Activated naive CD4-positive, alpha-beta T cell treated with anti-CD3 and anti-CD28 coated beads, Interleukin-2, amount 50 U/mL, for 72 hours (primary cell): ENCODE data around the gene KCNIP2. TPM values are rescaled to one million over a fixed set of nuclear protein-coding genes. Genes with fewer than 3 reads are reported as not detected.

Experiments used
- ATAC-seq, 2 donors: fragments of 150-1000 bp; cut with Tn5 transposase; 2 replicates each; pipeline ENCODE4 v1.10.0; 2021; ENCODE audit warnings: mild to moderate bottlenecking in 2 of 2, moderate library complexity in 2 of 2
- DNase-seq, 2 donors: peaks; one replicate each; pipeline ENCODE4 v3.0.0; 2021 to 2022; ENCODE audit warnings: low spot score in 2 of 2
- H3K27ac Mint-ChIP-seq, 2 donors: one replicate each; pipeline ENCODE4 v1.8.0; 2022; ENCODE audit warnings: mild to moderate bottlenecking in 2 of 2, mixed read lengths in 2 of 2
- H3K36me3 Mint-ChIP-seq, 2 donors: one replicate each; pipeline ENCODE4 v1.8.0; 2022; ENCODE audit warnings: mixed read lengths in 2 of 2
- H3K9me3 Mint-ChIP-seq, 2 donors: one replicate each; pipeline ENCODE4 v1.8.0; 2022; ENCODE audit warnings: mixed read lengths in 2 of 2
- total RNA-seq, 2 donors: library from RNA; stranded (reverse); gene quantifications; one replicate each; pipeline ENCODE4 v1.2.3, GENCODE V29; 2022

Gene KCNIP2
- total RNA-seq, 2 donors from 2014 or later, result 4.2 to 6.3 TPM

- no peak for DNase-seq
- ATAC-seq, result no peak
- H3K27ac Mint-ChIP-seq, result no peak overlapping the region
- H3K9me3 Mint-ChIP-seq, result no peaks in the 10 kb centered on the region
- H3K36me3 Mint-ChIP-seq, result no peaks in the 10 kb centered on the region
These were observed 8.2 kb downstream of the KCNIP2 start for GRCh38 chr10:101835362-101835761.

GRCh38 chr10:101834341-101834740, 9.3 kb downstream of the KCNIP2 start:
- peak overlapping the region in 1 of 2 donors; percentile 90 for H3K27ac Mint-ChIP-seq
- no peaks in the 10 kb centered on the region for H3K9me3 Mint-ChIP-seq
- H3K36me3 Mint-ChIP-seq, result no peaks in the 10 kb centered on the region

GRCh38 chr10:101833466-101833865, 10.1 kb downstream of the KCNIP2 start:
- DNase-seq (no peak), ATAC-seq (no peak)
- no peaks in the 10 kb centered on the region for H3K9me3 Mint-ChIP-seq
- H3K36me3 Mint-ChIP-seq, result no peaks in the 10 kb centered on the region
- H3K27ac Mint-ChIP-seq, result peak overlapping the region in 1 of 2 donors; percentile 90

More at GRCh38 chr10:101834341-101834740, 9.3 kb downstream of the KCNIP2 start:
- ATAC-seq, result no peak
- no peak for DNase-seq

- peak overlapping the region in 1 of 2 donors; percentile 90 for H3K27ac Mint-ChIP-seq
- H3K9me3 Mint-ChIP-seq, result no peaks in the 10 kb centered on the region
- no peaks in the 10 kb centered on the region for H3K36me3 Mint-ChIP-seq
- ATAC-seq, result no peak
- DNase-seq, result no peak
These were observed 11.3 kb downstream of the KCNIP2 start for GRCh38 chr10:101832325-101832771.

- peak overlapping the region; percentile 90 to 97 for H3K27ac Mint-ChIP-seq
- no peaks in the 10 kb centered on the region for H3K36me3 Mint-ChIP-seq
- H3K9me3 Mint-ChIP-seq, result no peaks in the 10 kb centered on the region
- no peak for ATAC-seq
- DNase-seq, result no peak
These were observed 12.3 kb downstream of the KCNIP2 start for GRCh38 chr10:101831169-101831811.

- Mint-ChIP-seq H3K9me3 (no peaks in the 10 kb centered on the region), H3K27ac (peak overlapping the region; percentile 90 to 97), H3K36me3 (no peaks in the 10 kb centered on the region)
- ATAC-seq (peak; percentile 77 to 78), DNase-seq (peak; percentile 84 to 87)
These were observed 13.1 kb downstream of the KCNIP2 start for GRCh38 chr10:101830322-101831168.

- Mint-ChIP-seq H3K9me3 (no peaks in the 10 kb centered on the region), H3K27ac (peak overlapping the region; percentile 90 to 97), H3K36me3 (no peaks in the 10 kb centered on the region)
- ATAC-seq (peak in 1 of 2 donors; percentile 34), DNase-seq (peak in 1 of 2 donors; percentile 65)
These were observed 13.9 kb downstream of the KCNIP2 start for GRCh38 chr10:101829561-101830315.

- DNase-seq (no peak), ATAC-seq (no peak)
- no peak overlapping the region for H3K27ac Mint-ChIP-seq
- no peaks in the 10 kb centered on the region for H3K9me3 Mint-ChIP-seq
- H3K36me3 Mint-ChIP-seq, result no peaks in the 10 kb centered on the region
These were observed 14.6 kb downstream of the KCNIP2 start for GRCh38 chr10:101828766-101829551.

- H3K27ac Mint-ChIP-seq, result peak overlapping the region in 1 of 2 donors; percentile 29
- H3K9me3 Mint-ChIP-seq, result no peaks in the 10 kb centered on the region
- ATAC-seq (no peak), DNase-seq (peak in 1 of 2 donors; percentile 38)
- H3K36me3 Mint-ChIP-seq, result no peaks in the 10 kb centered on the region
These were observed 15.5 kb downstream of the KCNIP2 start for GRCh38 chr10:101827919-101828600.

- H3K27ac Mint-ChIP-seq, result no peak overlapping the region
These were observed 16.7 kb downstream of the KCNIP2 start for GRCh38 chr10:101826852-101827434.

GRCh38 chr10:101824736-101825135, 18.9 kb downstream of the KCNIP2 start:
- Mint-ChIP-seq H3K9me3 (no peaks in the 10 kb centered on the region), H3K27ac (no peak overlapping the region), H3K36me3 (no peaks in the 10 kb centered on the region)
- peak in 1 of 2 donors; percentile 14 for DNase-seq
- no peak for ATAC-seq

More at GRCh38 chr10:101826852-101827434, 16.7 kb downstream of the KCNIP2 start:
- H3K36me3 Mint-ChIP-seq, result no peaks in the 10 kb centered on the region
- no peak for ATAC-seq
- peak in 1 of 2 donors; percentile 44 for DNase-seq
- no peaks in the 10 kb centered on the region for H3K9me3 Mint-ChIP-seq

GRCh38 chr10:101818872-101819633, 24.5 kb downstream of the KCNIP2 start:
- H3K36me3 Mint-ChIP-seq, result peaks cover 17 to 32% of the 10 kb centered on the region in 2 donors
- H3K27ac Mint-ChIP-seq, result peak overlapping the region; percentile 96 to 97
- no peak for DNase-seq
- no peaks in the 10 kb centered on the region for H3K9me3 Mint-ChIP-seq
- ATAC-seq, result peak; percentile 45 to 48

GRCh38 chr10:101818119-101818871, 25.3 kb downstream of the KCNIP2 start, which contains the start of gene OGA:
TSS of gene OGA (minus strand) at chr10:101818444. CDS start at chr10:101818022, 422 bp downstream.
- ATAC-seq (peak; percentile 90 to 94), DNase-seq (peak; percentile 95 to 98)
- Mint-ChIP-seq H3K27ac (peak within 1 kb of the TSS; percentile 96 to 97), H3K36me3 (peaks cover 19 to 32% of the 10 kb centered on the region in 2 donors), H3K9me3 (no peaks in the 10 kb centered on the region)
